ENCODE measurements around the gene L1CAM.

L1CAM gene

DNA sequence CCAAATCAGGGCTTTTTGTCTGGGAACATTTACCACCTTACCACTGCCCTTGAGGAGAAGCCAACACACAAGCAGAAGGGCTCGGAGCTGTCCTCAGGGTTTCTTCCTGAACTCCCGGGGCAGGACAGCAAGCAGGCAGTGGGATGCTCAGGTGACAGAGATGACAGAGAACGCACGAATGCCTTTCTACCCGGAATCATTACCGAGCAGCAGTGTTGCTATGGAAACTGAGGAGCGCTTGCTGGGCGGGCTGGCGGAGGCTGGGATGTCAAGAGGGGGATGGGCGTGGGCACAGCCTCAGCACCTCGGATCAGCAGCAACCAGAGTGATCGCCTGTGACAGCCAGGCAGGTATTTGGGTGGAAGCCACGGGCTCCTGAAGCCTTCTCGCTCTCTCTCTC, 73.8 kb downstream of the L1CAM start:
- in situ Hi-C loops (cut with MboI; ENCODE audit: low sequenced_read_pairs): no loop called here
